HG03457 (cell line): ENCODE results near the gene TMEM223.
"Not testable (repeated sequence)": the region's sequence is repeated elsewhere in the genome, so short reads cannot be mapped to it uniquely, and the experiment has no call there.

Experiments
- ATAC-seq: cut with Tn5 transposase; IDR thresholded peaks from one replicate; pipeline ENCODE4 v1.9.1; 2021; ENCODE audit warnings: moderate number of reproducible peaks; ENCODE audit not compliant: unreplicated experiment

TMEM223 gene

GRCh38 chr11:62804310-62805075 lies 12.7 kb upstream of the TMEM223 start:
- no peak for ATAC-seq

DNA sequence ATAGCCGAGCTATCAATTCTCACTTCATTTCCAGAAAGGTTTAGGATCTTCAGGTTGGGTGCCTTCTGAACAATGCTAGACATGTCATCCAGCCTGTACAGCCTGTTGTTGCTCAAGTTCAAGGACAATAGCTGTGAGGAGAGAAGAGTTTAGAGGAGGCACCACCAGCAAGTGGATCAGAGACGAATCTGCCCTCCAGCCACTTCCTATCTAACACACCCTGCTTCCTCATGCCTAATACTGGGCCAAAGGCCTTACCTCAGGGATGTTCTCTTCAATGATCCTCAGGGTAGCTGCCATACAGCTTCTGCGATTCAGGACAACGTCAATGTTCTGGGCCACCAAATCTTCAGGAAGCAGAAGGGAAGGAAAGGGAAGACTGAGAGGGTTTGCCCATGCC lies 9.3 kb upstream of the TMEM223 start:
- no peak for ATAC-seq

DNA sequence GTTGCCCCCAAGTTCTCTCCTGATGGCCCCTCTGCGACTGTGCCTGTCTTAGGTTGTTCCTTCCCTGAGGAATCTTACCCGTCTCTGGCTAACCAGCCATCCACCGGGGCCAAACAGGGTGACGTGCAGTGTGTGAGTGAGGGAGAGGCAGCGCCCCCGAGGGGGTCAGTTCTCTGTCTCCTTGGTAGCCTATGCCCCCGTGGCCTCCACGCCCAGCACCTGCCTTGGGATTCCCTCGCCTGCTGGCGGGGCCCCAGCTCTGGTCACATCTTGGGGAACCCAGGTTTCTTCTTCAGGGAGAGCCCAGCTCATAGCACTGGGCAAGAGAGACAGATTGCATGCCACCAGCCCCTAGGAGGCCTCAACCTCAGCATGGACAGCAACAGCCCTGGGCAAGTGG lies 7.7 kb upstream of the TMEM223 start:
- ATAC-seq = no peak

DNA sequence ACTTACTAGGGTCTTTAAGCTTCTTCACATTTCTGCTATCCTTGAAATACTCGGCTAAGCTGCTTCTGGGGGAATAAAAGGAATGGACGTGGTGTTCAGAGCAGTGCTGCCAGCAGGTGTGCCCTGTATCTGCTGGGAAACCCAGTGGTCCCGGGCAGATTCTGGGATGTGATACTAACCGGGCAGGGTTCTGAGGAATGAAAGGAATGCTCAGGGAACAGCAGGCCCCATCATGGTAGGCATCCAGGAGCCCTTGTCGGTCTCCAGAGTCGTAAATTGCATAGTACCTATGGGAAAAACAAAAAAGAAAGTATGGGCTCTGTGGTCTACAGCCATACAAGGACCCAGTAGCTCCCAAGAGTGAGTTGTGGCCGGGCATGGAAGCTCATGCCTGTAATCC lies 4.5 kb upstream of the TMEM223 start:
- no peak for ATAC-seq

DNA sequence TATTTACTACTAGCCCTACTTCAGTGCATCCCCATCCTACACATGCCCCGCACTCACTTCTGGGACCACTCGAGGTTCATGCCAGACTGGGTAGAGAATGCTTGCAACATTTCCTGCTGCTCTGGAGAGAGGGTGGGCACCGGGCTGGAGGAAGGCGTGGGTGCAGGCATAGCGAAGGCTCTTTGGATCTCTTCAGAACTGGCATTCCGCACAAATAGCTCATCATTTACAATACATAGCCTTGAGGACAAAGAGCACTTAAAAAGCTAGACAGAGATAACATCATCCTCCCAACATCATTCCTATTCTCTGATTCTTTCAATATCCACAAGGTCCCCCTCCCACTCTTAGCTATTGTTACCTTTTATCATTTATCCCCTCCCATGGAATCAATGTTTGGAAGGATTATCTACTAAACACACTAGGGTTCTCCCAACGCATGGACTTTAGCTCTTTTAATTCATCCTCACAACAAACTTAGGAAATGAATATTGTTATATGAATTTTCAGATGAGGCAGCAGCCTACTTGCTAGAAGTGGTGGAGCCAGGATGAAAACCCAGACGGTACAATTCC lies 2.5 kb upstream of the TMEM223 start:
- no peak for ATAC-seq

GRCh38 chr11:62792202-62792575 lies 383 bp upstream of the TMEM223 start:
- ATAC-seq = no peak

DNA sequence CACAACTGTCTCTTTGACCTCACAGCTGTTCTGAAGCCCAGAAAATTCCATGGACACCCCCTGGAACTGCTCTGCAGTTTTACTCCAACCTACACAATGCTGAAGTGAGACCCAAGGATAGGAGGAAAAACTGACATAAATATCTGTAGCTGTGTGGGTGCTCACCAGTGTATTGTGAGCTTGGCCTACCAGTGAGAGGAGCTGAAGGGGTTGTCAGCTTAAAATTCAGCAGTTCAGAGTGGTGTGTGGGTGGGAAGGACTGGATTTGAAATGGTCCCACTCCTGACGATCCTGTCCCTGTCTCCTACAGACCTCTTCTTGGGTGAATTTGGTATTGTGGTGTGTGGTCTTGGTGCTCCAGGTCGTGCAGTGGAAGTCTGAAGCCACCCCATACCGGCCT lies 2.2 kb downstream of the TMEM223 start:
- ATAC-seq = no peak

DNA sequence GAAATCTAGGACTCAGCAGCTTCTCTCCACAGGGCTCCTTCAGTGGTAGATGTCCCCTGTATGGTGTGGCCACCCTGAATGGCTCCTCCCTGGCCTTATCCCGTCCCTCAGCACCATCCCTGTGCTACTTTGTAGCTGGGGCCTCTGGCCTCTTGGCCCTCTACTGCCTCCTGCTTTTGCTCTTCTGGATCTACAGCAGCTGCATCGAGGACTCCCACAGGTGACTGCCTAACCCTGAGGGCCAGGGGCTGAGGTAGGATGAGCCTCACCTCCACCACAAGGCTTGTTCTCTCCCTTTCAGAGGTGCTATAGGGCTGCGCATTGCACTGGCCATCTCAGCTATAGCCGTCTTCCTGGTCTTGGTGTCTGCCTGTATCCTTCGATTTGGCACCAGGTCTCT lies 2.8 kb downstream of the TMEM223 start:
- ATAC-seq = no peak

DNA sequence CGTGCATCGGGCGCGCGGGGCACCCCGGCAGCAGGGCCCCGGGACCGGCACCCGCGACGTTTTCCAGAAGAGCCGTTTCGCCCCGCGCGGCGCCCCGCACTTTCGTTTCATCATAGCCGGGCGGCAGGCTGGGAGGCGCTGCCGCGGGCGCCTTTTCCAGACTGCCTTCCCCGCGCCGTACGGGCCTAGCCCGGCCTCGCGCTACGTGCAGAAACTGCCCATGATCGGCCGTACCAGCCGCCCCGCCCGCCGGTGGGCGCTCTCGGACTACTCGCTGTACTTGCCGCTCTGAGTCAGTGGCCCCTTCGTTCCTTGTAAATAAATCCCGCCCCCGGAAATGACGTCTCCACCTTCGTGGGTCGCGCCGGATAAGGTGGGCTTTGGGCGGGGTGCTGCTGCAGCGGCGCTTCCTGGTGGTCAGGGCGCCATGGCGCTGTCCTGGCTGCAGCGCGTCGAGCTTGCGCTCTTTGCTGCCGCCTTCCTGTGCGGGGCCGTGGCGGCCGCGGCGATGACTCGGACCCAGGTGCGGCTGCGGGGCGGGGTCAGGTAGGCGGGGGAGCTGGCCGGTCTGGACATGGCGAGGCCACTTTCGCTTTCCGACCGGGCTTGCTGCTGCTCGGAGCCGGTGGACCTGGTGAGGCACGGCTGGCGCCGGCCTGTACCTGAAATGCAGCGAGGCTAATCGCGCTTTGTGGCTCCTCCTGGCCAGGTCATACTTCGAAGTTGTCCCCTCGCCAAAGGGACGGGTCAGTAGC lies 4.6 kb downstream of the TMEM223 start, which contains the start of gene TMEM179B:
Gene TMEM179B (plus strand): TSS at position 398 of the 755 bp plus-strand sequence. CDS start 30 bp downstream, at position 428.
- ATAC-seq = peak; percentile 46

GRCh38 chr11:62786318-62787004 lies 5.3 kb downstream of the TMEM223 start:
- ATAC-seq = peak; percentile 45

GRCh38 chr11:62782753-62783152 lies 9.1 kb downstream of the TMEM223 start:
- no peak for ATAC-seq

DNA sequence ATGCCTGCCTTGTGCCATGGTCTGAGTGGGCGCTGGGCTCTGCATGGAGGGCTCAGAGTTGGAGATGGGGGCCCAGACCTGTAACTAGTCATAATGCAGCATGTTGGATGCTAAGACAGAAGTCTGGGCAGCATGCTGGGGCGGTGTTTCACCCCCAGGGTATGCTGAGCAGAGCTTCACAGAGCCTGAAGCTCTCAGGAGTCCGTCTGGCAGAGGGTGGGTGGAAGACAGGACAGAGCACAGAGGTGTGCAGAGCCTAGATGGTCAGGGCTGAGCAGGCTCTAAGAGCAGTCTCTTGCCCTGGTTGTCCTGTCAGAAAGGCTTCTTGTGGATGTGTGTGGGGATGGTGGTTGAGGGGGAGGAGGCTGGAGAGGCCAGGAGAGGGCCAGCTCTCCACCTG lies 13.4 kb downstream of the TMEM223 start:
- ATAC-seq = no peak

DNA sequence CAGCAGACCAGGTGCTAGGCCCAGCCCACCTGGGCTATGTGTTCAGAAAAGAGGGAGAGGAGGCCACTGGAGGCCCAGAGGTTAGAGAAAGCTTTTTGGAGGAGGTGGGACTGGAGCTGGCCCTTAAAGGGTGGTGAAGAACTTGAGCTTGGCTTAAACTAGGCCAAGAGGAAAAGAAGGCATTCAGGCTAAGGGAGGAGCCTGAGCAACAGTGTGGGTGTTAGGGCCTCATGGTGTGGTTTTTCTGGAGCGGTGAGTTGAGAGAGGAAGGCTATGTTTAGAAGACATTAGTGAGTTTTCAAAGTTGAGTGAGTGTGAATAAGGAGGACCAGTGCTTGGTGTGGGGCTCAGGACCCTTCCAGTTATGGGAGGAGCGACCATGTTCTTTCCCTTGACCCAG lies 14.4 kb downstream of the TMEM223 start:
- no peak for ATAC-seq

GRCh38 chr11:62775646-62776045 lies 16.2 kb downstream of the TMEM223 start:
- no peak for ATAC-seq

- no peak for ATAC-seq
These were observed 17.4 kb downstream of the TMEM223 start for GRCh38 chr11:62774407-62774806.

DNA sequence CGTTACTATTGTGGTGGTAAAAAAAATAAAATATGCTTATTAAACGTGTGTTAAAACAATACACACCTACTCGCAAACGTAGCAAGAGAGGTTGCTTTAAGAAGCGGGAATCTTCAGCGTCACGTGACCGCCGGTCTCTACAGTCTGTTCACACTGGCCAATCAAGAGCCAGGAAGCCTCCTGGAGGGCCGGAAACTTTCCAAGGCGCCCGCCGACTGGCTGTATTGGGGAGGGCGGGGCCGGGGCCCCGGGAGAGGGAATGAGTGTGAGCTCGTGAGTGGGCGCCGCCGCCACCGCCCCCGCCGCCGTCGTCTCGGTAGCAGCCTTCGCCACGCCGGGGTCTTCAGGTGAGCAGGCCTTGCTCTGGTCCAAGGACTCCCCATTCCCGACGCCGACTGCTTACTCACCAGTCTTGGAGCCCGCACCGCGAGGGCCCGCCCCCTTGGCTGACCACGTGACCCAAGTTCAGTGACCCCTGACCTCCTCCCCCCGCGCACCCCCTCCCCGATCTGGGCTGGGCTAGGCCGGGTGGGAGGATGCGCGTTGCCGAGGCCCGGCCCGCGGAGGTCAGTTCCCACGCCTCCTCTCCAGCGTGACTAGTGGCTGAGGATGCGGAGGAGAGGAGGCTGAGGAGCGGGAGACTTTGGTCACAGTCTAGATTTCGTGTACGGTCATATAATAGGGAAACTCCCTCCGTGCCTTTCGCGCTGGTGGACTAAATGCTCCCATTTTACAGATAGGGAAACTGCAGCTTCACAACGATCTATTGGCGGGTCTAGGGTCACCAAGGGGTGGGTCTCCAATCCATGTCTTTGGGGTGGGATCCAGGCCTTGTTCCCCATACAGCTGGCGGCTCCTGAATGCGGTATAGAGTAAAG lies 20.4 kb downstream of the TMEM223 start, which contains the start of gene TAF6L:
Gene TAF6L (plus strand): TSS at position 253 of the 878 bp plus-strand sequence. CDS start 4,388 bp downstream, outside the sequence.
- peak; percentile 53 for ATAC-seq

DNA sequence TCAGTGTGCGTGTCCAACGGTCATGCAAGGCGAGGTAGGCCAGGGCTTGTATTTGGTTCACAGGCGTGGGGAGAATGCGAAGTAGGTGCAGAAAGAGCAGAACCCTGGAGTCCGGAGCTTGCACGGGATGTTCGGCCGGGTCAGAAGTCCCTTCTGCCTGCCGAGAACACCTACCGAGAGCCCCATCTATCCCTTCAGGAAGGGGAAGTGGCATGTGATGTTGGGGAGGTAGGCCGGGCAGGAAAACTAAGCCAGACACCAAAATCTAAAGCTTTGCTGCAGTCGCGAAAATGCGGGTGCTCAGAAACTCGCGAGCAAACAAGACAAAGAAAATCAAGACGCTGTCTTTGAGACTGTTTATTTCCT lies 21.0 kb downstream of the TMEM223 start:
- ATAC-seq = no peak

DNA sequence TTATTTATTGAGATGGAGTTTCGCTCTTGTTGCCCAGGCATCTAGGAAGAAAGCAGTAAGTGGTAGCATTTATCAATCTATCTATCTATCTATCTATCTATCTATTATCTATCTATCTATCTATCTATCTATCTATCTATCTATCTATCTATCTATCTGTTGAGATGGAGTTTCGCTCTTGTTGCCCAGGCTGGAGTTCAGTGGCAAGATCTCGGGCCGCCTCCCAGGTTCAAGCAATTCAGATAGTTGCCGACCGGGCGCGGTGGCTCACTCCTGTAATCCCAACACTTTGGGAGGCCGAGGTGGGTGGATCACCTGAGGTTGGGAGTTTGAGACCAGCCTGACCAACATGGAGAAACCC lies 31.0 kb downstream of the TMEM223 start:
- ATAC-seq = not testable (repeated sequence)

DNA sequence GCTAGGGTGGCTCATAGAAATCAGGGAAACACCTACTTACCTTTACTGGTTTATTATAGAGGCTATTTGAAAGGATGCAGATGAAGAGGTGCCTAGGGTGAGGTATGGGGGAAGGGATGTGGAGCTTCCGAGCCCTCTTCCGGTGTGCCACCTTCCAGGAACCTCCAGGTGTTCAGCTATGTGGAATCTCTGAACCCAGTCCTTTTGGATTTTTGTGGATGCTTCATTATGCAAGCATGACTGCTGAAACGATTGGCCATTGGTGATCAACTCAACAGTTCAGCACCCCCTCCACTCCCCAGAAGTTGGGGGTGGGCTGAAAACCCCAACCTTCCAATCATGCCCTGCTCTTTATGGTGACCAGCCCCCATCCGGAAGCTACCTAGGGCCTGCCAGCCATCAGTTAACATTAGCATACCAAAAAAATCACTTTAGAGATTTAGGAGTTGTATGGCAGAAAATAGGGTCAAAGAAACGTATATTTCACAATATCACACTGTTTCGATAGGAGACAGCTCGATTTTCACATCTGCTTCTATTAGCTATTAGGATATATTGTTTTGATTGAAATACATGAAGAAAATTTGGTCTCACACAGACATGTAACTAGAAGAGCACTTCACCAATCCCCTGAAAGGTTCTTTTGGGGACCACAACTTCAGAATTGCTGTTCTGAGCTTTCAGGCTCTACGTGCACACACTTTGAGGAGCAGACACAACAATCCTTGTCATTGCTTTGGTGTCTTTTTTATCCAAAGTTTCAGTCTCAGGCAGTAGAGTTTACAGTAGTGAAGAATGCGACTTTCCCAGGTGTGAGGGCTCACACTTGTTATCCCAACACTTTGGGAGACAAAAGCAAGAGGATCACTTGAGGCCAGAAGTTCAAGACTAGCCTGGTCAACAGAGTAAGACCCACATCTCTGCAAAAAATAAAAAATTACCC lies 33.7 kb downstream of the TMEM223 start:
- ATAC-seq = no peak
